Fibroblast of villous mesenchyme (primary cell): ENCODE measurements around the gene HES7. TPM values are rescaled to one million over a fixed set of nuclear protein-coding genes. Genes with fewer than 3 reads are reported as not detected.

Source experiments
- DNase-seq: peaks from one replicate; pipeline ENCODE4 v3.0.0-alpha.2; 2010; ENCODE audit warnings: low read depth
- H3K4me3 ChIP-seq: 2 replicates; pipeline ENCODE4 v1.5.1; 2011; ENCODE audit warnings: low read depth, mild to moderate bottlenecking, low read length
- CTCF ChIP-seq: IDR thresholded peaks from 2 replicates; pipeline ENCODE4 v1.5.1; 2012; ENCODE audit warnings: low read depth, mild to moderate bottlenecking, low read length; ENCODE audit not compliant: insufficient read depth
- total RNA-seq: library from RNA; depleted of rRNA; stranded (reverse); fragments of >200 nt; gene quantifications from 2 replicates; pipeline ENCODE4 v1.2.3, GENCODE V29; 2012

Gene HES7
- total RNA-seq, 1 donor: not detected

DNA sequence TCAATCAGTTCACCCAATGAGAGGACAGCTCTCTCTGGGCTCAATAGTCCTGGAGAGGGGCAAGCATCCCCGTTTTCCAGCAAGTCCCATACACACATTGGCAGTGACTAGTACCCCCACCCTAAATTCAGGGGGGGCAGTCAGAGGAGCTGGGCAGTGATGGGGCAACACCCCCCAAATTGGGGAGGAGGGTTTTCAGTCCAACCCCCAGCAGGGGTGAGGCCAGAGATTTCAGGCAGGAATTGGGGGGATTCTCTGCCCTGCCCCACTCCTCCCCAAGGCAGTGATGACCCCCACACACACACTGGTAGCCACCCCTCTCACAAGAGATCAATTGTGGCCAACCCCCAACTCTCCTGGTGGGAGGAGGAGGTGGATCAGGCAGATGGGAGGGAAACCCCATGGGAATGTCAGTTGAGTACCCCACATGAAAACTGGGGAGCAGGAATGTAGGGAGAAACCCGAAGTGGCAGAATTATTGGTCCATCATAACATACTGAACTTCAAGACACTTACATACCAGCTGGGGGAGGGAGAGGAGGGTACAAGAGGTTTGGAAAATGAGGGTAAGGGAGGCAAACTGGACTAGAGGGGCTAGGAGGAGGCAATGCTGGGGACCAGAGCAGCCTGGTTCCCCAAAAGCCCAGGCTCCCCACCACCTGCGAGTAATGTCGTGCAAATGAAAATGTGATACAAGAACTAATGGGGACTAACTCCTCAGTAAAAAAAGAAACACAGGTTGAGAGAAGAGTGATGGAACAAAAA lies 35.7 kb upstream of the HES7 start:
- no peak overlapping the region for H3K4me3 ChIP-seq
- no peak for DNase-seq
- no peak for TF ChIP-seq CTCF

- no peak for DNase-seq
- H3K4me3 ChIP-seq: no peak overlapping the region
- no peak for TF ChIP-seq CTCF
Measured at GRCh38 chr17:8159032-8159400, 35.1 kb upstream of the HES7 start.

GRCh38 chr17:8158267-8159031 lies 34.5 kb upstream of the HES7 start:
- H3K4me3 ChIP-seq: no peak overlapping the region
- DNase-seq: peak; percentile 93
- peak; percentile 88 for TF ChIP-seq CTCF

GRCh38 chr17:8156246-8156992 lies 32.5 kb upstream of the HES7 start:
- DNase-seq: peak; percentile 100
- peak overlapping the region; percentile 100 for H3K4me3 ChIP-seq
- peak; percentile 8 for TF ChIP-seq CTCF

DNA sequence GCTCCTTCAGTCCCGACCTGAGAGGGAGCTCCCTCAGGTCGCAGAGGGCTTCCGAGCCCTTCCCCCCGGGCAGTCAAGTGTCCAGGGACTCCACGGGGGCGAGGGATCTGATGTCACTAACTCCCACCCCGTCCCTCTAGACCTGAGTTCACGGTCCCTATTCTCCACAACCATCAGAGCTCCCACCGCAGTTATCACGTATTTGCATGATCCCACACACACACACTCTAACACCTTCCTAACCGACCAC lies 32.0 kb upstream of the HES7 start:
- peak overlapping the region; percentile 100 for H3K4me3 ChIP-seq
- DNase-seq: no peak
- no peak for TF ChIP-seq CTCF

- no peak for TF ChIP-seq CTCF
- peak overlapping the region; percentile 100 for H3K4me3 ChIP-seq
- peak; percentile 50 for DNase-seq
Measured at GRCh38 chr17:8155231-8155995, 31.5 kb upstream of the HES7 start.
